Glutamatergic neuron (in vitro differentiated cells): ENCODE results near the gene PSAP. TPM values are rescaled to one million over a fixed set of nuclear protein-coding genes. Genes with fewer than 3 reads are reported as not detected.

ENCODE experiments used
- DNase-seq: peaks from one replicate; pipeline ENCODE4 v3.0.0; 2022
- H3K27ac Mint-ChIP-seq: one replicate; pipeline ENCODE4 v1.8.0; 2020; ENCODE audit warnings: mild to moderate bottlenecking, mixed read lengths, inconsistent platforms; ENCODE audit not compliant: unreplicated experiment
- H3K27me3 Mint-ChIP-seq: one replicate; pipeline ENCODE4 v1.8.0; 2020; ENCODE audit warnings: mild to moderate bottlenecking, moderate library complexity, mixed read lengths, inconsistent platforms; ENCODE audit not compliant: unreplicated experiment
- H3K36me3 Mint-ChIP-seq: one replicate; pipeline ENCODE4 v1.8.0; 2020; ENCODE audit warnings: mild to moderate bottlenecking, mixed read lengths, inconsistent platforms; ENCODE audit not compliant: unreplicated experiment
- H3K4me1 Mint-ChIP-seq: one replicate; pipeline ENCODE4 v1.8.0; 2020; ENCODE audit warnings: mild to moderate bottlenecking, low read depth, mixed read lengths, inconsistent platforms; ENCODE audit not compliant: unreplicated experiment
- H3K4me3 Mint-ChIP-seq: one replicate; pipeline ENCODE4 v1.8.0; 2020; ENCODE audit warnings: mild to moderate bottlenecking, mixed read lengths, inconsistent platforms; ENCODE audit not compliant: unreplicated experiment
- H3K9me3 Mint-ChIP-seq: one replicate; pipeline ENCODE4 v1.8.0; 2020; ENCODE audit warnings: mild to moderate bottlenecking, moderate library complexity, mixed read lengths, inconsistent platforms; ENCODE audit not compliant: unreplicated experiment
- total RNA-seq: library from RNA; stranded (reverse); fragmentation: NEBNext Ultra II Directional; extraction: Animal tissue kit (Norgen Biotek cat#: 25700); gene quantifications from one replicate; pipeline ENCODE4 v1.2.1, GENCODE V29; 2021; ENCODE audit not compliant: unreplicated experiment
- TF ChIP-seq, protein P1 (sequence below): fragments of 200-600 bp; sonication (generic); IDR thresholded peaks from one replicate; pipeline ENCODE4 v1.5.0; 2021; ENCODE audit not compliant: partially characterized antibody, unreplicated experiment

PSAP gene
- total RNA-seq, 1 donor from 2014 or later, result 737 TPM

- DNase-seq, result no peak
- Mint-ChIP-seq H3K27me3 (peaks cover 2% of the 10 kb centered on the region), H3K4me1 (peaks cover 29% of the 10 kb centered on the region), H3K4me3 (peak overlapping the region; percentile 98), H3K9me3 (no peaks in the 10 kb centered on the region), H3K27ac (peak overlapping the region; percentile 96), H3K36me3 (peaks cover 5% of the 10 kb centered on the region)
- TF ChIP-seq, protein P1, sequence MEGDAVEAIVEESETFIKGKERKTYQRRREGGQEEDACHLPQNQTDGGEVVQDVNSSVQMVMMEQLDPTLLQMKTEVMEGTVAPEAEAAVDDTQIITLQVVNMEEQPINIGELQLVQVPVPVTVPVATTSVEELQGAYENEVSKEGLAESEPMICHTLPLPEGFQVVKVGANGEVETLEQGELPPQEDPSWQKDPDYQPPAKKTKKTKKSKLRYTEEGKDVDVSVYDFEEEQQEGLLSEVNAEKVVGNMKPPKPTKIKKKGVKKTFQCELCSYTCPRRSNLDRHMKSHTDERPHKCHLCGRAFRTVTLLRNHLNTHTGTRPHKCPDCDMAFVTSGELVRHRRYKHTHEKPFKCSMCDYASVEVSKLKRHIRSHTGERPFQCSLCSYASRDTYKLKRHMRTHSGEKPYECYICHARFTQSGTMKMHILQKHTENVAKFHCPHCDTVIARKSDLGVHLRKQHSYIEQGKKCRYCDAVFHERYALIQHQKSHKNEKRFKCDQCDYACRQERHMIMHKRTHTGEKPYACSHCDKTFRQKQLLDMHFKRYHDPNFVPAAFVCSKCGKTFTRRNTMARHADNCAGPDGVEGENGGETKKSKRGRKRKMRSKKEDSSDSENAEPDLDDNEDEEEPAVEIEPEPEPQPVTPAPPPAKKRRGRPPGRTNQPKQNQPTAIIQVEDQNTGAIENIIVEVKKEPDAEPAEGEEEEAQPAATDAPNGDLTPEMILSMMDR, result no peak
Measured at GRCh38 chr10:71850021-71850742, 869 bp downstream of the PSAP start.

DNA sequence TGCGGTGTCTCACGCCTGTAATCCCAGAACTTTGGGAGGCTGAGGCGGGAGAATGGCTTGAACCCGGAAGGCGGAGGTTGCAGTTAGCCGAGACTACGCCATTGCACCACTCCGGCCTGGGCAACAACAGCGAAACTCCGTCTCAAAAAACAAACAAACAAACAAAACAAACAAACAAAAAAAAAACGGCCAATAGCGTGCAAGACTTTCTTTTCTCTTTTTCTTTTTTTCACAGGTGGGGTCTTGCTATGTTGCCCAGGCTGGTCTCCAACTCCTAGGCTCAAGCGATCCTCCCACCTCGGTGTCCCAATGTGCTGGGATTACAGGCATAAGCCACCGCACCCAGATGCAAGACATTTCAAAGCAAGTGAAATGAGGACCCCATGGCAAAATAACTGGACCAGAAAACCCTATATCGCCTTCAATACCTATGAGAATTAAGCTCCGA, 1.6 kb downstream of the PSAP start:
- Mint-ChIP-seq H3K27ac (peak overlapping the region; percentile 96), H3K9me3 (no peaks in the 10 kb centered on the region), H3K4me3 (peak overlapping the region; percentile 98), H3K4me1 (peaks cover 29% of the 10 kb centered on the region), H3K36me3 (peaks cover 5% of the 10 kb centered on the region), H3K27me3 (peaks cover 2% of the 10 kb centered on the region)
- DNase-seq, result no peak
- TF ChIP-seq, protein P1, result no peak

DNA sequence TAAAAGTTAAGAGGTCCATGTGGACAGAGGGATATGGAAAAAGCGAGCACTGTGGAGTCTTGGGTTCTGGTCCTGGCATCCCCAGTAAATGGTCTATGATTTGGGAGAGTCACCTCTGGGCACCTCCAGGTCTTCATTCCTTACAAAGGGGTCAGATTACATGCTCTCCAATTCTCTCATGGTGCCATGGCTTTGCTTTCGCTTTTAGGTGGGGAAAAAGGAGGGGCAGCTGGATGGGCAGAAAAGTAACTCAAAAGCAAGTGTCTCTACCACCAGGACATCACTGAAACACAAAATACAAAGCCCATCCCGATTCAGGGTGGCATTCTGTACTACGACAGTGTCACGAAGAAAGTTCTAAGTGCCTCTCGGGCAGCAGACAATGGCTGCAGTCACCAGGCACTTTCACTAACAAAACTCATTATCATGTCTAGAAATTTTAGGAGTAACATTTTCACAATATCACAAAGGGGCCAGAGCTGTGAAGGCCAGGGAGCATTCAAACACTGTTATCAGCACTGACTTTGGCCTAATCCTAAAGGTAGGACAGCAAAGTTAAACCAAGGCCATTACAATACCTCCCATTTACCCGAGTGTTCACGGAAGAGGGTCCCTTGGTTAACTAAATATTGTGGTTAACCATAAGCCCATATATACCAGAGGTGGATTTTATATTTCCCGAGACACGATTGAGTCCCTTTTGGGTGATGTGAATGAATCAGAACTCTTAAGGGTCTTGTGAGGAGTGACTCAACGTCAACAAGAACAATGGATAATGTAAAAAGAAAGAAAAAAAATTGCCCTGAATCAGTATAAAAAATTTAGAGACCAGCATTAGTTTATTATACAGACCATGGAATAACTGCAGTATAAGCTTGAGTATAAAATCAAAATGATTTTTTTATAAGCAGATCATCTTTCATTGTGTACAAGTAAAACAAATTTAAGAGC, 2.5 kb downstream of the PSAP start:
- no peaks in the 10 kb centered on the region for H3K27me3 Mint-ChIP-seq
- H3K36me3 Mint-ChIP-seq, result peaks cover under 1% of the 10 kb centered on the region
- TF ChIP-seq, protein P1, result no peak
- H3K4me1 Mint-ChIP-seq, result peaks cover 30% of the 10 kb centered on the region
- H3K4me3 Mint-ChIP-seq, result peak overlapping the region; percentile 73
- no peak for DNase-seq
- H3K27ac Mint-ChIP-seq, result peak overlapping the region; percentile 3
- H3K9me3 Mint-ChIP-seq, result no peaks in the 10 kb centered on the region

GRCh38 chr10:71847418-71847817, 3.6 kb downstream of the PSAP start:
- no peak for DNase-seq
- Mint-ChIP-seq H3K27me3 (no peaks in the 10 kb centered on the region), H3K4me1 (peaks cover 41% of the 10 kb centered on the region), H3K36me3 (no peaks in the 10 kb centered on the region), H3K4me3 (peak overlapping the region; percentile 73), H3K9me3 (no peaks in the 10 kb centered on the region), H3K27ac (no peak overlapping the region)
- TF ChIP-seq, protein P1, result no peak
